Fibroblast of villous mesenchyme (primary cell): ENCODE results near the gene RET. TPM values are rescaled to one million over a fixed set of nuclear protein-coding genes. Genes with fewer than 3 reads are reported as not detected.

Source experiments
- DNase-seq: peaks from one replicate; pipeline ENCODE4 v3.0.0-alpha.2; 2010; ENCODE audit warnings: low read depth
- H3K4me3 ChIP-seq: 2 replicates; pipeline ENCODE4 v1.5.1; 2011; ENCODE audit warnings: low read depth, mild to moderate bottlenecking, low read length
- total RNA-seq: library from RNA; depleted of rRNA; stranded (reverse); fragments of >200 nt; gene quantifications from 2 replicates; pipeline ENCODE4 v1.2.3, GENCODE V29; 2012
- TF ChIP-seq, protein P1 (sequence below): IDR thresholded peaks from 2 replicates; pipeline ENCODE4 v1.5.1; 2012; ENCODE audit warnings: low read depth, mild to moderate bottlenecking, low read length; ENCODE audit not compliant: insufficient read depth

The RET gene
- total RNA-seq, 1 donor, result 0.43 TPM

DNA sequence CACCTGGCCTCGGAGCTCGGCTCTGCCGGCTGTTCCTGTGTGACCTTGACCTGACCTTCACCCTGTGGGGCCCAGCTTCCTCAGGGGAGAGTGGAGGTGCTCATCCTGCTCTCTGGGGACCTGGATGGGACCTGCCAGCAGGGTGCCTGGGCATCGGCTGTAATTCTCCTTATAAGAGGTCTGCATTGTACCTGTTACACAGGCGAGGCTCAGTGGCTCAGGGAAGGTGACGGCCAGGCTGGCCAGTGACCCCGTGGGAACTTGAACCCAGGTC lies 29.0 kb downstream of the RET start:
- H3K4me3 ChIP-seq, result no peak overlapping the region
- TF ChIP-seq, protein P1, sequence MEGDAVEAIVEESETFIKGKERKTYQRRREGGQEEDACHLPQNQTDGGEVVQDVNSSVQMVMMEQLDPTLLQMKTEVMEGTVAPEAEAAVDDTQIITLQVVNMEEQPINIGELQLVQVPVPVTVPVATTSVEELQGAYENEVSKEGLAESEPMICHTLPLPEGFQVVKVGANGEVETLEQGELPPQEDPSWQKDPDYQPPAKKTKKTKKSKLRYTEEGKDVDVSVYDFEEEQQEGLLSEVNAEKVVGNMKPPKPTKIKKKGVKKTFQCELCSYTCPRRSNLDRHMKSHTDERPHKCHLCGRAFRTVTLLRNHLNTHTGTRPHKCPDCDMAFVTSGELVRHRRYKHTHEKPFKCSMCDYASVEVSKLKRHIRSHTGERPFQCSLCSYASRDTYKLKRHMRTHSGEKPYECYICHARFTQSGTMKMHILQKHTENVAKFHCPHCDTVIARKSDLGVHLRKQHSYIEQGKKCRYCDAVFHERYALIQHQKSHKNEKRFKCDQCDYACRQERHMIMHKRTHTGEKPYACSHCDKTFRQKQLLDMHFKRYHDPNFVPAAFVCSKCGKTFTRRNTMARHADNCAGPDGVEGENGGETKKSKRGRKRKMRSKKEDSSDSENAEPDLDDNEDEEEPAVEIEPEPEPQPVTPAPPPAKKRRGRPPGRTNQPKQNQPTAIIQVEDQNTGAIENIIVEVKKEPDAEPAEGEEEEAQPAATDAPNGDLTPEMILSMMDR, result no peak
- DNase-seq, result no peak

DNA sequence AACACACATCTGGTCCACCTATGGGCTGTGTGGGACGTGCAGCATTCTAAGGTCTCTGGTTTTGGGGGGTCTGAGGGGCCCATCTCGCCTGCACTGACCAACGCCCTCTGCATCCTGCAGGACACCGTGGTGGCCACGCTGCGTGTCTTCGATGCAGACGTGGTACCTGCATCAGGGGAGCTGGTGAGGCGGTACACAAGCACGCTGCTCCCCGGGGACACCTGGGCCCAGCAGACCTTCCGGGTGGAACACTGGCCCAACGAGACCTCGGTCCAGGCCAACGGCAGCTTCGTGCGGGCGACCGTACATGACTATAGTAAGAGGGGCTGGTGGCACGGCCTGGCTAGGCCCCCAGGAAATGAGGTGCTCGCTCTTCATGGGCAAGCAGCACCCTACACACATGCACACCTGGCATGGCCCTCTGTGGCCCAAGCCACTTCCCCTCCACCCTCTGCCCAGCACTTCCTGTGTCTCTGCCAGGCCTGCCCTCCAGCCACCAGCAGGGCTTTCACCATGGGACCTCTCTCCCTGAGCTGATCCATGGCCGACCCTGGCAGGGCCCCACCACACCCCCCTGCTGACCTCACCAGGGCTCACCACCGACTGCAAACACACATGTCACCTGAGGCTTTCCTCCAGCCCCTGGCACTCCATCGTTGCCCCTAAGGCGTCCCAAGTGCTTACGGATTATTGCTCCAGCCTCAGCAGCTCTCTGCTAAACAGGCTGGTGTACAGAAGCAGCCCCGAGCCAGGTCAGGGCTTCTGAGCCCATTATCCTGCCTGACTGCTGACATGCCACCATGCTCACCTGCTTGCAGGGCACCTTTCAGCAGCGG lies 29.6 kb downstream of the RET start:
- TF ChIP-seq, protein P1, result no peak
- no peak for DNase-seq
- H3K4me3 ChIP-seq, result no peak overlapping the region

DNA sequence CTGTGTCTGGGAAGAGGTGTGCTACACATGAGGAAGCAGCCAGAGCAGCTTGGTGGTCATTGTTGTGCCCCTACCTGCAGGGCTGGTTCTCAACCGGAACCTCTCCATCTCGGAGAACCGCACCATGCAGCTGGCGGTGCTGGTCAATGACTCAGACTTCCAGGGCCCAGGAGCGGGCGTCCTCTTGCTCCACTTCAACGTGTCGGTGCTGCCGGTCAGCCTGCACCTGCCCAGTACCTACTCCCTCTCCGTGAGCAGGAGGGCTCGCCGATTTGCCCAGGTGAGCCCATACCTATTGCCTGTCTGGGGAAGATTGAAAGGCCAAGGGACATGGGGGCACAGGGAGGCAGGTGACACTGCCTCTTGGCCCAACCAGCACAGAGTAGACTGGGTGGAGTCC lies 32.1 kb downstream of the RET start:
- no peak for DNase-seq
- TF ChIP-seq, protein P1, result no peak

DNA sequence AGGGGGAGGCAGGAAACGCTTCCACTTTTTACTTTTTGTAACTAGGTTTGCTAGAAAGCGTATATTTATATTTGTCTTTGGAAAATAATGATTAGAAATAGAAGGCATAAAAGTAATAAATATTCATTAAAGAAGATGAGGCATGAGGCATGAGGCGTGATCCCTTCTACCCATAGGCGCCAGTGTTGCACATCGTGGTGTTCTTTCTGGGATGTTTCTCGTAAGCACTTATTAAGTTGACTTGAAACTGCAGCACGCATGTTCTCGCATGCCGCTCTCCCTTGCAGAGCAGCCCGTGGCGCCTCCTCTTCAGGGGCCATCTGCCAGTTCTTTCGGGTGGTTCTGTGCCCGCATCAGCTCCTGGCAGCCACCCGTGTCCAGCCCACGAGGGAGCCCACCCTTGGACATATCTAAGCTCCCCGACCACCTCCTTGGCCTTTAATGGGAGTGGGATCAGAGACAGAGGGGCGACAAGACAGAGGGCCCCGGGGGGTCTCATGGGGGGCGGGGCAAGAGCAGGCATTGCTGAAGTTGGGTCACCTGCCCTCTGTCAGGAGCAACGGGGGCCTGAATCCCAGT lies 32.9 kb downstream of the RET start:
- TF ChIP-seq, protein P1, result no peak
- H3K4me3 ChIP-seq, result no peak overlapping the region
- no peak for DNase-seq

More for the DNA sequence above, 32.1 kb downstream of the RET start:
- no peak overlapping the region for H3K4me3 ChIP-seq

DNA sequence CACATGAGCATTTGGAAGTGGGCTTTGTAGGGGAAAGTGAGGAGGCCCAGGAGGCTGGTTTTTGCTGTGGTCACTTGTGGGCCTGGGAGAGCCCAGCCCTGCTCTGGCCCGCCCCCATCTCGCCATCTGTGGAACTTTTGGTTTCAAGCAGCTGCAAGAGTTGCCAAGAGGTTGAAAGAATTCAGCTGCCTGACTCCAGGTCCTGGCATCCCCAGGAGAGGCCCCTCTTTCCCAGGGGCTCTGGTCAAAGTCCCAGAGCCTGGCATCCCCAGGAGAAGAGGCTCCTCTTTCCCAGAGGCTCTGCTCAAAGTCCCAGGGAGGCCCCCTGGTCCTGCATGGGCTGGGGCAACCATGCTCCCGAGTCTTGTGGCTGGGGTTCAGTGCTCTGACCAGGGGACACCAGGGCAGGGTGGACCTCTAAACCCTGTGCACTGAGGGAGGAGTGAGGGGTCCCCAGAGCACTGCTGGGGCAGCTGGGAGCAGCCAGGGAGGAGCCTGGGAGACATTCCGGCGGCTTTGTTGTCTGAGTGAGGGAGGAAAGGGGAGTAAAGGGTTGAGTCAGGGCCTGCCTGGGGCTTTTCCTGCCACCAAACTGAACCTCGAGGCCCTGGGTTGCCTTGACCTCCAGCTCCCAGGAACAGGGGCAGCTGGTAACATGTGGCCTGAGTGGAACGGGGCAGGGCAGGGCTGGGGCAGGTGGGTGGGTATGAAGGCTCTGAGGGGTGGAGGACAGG lies 33.6 kb downstream of the RET start:
- peak; percentile 79 for DNase-seq
- H3K4me3 ChIP-seq, result no peak overlapping the region
- TF ChIP-seq, protein P1, result no peak

DNA sequence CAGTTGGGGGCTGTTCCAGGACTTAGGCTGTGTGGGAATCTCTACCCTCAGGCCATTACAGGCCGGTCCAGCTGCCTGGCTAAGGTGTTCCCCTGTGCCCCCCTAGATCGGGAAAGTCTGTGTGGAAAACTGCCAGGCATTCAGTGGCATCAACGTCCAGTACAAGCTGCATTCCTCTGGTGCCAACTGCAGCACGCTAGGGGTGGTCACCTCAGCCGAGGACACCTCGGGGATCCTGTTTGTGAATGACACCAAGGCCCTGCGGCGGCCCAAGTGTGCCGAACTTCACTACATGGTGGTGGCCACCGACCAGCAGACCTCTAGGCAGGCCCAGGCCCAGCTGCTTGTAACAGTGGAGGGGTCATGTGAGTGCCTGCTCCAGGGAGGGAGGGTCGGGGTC lies 34.2 kb downstream of the RET start:
- no peak overlapping the region for H3K4me3 ChIP-seq
- DNase-seq, result no peak
- TF ChIP-seq, protein P1, result no peak
